Measurements from ENCODE around the gene ZFP92.

The ZFP92 gene

GRCh38 chrX:153370293-153371055 lies 40.8 kb upstream of the ZFP92 start:
- DNase-seq (ENCODE audit: low read depth), result no peak
- TF ChIP-seq CTCF (IDR thresholded peaks at IDR 0.05; ENCODE audit: control insufficient read depth, insufficient read depth, low read depth, low read length, missing control alignments), result no peak
- no peak overlapping the region for H3K4me3 ChIP-seq (ENCODE audit: control insufficient read depth, low read depth, low read length)

DNA sequence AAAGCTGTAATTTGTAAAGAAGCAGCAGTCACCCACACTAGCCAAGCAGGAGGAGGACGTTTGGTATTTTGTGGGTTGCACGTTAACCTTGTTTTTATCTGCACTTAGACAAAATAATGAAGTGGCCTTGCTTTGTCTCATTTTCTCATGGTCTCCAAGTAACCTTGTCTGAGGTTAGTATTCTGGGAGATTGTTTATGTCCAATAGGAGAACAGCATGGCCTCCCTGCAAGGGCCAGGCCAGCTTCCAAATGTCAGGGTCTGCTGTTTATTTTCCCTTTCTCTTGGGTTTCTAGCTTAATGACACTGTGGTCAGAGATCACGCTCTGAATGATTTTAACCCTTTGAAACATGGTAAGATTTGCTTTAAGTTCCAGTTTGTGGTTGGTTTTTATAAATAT lies 40.0 kb upstream of the ZFP92 start:
- no peak for DNase-seq (ENCODE audit: low read depth)
- TF ChIP-seq CTCF (IDR thresholded peaks at IDR 0.05; ENCODE audit: control insufficient read depth, insufficient read depth, low read depth, low read length, missing control alignments), result no peak
- H3K4me3 ChIP-seq (ENCODE audit: control insufficient read depth, low read depth, low read length), result no peak overlapping the region

DNA sequence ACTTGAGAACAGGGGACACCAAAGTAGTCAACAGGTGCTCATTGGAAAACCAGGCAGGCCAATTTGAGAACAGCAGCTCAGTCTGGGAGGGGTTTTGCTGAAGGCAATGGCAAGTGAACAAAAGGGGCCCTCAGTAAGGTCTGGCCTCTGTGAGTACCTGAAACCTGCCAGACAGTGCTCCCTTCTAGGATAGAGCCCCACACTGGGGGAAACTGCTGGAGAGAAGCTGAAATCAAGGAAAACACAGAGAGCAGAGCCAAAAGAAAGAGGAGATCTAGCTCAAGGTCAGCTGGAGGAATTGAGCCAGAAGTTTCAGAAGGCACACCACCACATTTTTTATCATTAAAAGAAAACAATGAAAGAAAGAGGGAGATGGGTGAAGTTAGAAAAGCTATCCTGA lies 38.3 kb upstream of the ZFP92 start:
- DNase-seq (ENCODE audit: low read depth), result no peak
- TF ChIP-seq CTCF (IDR thresholded peaks at IDR 0.05; ENCODE audit: control insufficient read depth, insufficient read depth, low read depth, low read length, missing control alignments), result no peak

GRCh38 chrX:153374426-153374825 lies 36.8 kb upstream of the ZFP92 start:
- DNase-seq (ENCODE audit: low read depth), result no peak

More for the DNA sequence above, 38.3 kb upstream of the ZFP92 start:
- no peak overlapping the region for H3K4me3 ChIP-seq (ENCODE audit: control insufficient read depth, low read depth, low read length)

DNA sequence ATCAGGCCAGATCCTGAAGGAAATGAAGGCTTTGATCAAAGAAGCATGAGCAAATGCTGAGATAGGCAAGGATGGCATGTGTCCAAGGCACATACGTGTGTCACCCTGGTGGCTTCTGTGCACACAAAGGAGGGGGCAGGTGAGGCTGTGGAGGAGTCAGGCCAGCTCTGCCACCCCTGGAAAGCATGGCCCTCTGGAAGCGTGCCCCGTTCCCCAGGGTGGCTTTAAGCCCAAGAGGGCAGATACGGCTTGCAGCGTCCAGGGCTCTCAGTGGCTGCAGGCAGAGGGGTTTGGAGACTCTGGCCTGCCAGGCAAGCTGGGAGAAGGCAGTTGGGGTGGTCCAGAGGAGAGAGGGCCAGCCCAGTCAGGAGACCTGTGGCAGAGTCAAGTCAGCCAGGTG lies 35.7 kb upstream of the ZFP92 start:
- TF ChIP-seq CTCF (IDR thresholded peaks at IDR 0.05; ENCODE audit: control insufficient read depth, insufficient read depth, low read depth, low read length, missing control alignments), result no peak
- no peak for DNase-seq (ENCODE audit: low read depth)
- H3K4me3 ChIP-seq (ENCODE audit: control insufficient read depth, low read depth, low read length), result no peak overlapping the region

More at GRCh38 chrX:153374426-153374825, 36.8 kb upstream of the ZFP92 start:
- TF ChIP-seq CTCF (IDR thresholded peaks at IDR 0.05; ENCODE audit: control insufficient read depth, insufficient read depth, low read depth, low read length, missing control alignments), result no peak
- no peak overlapping the region for H3K4me3 ChIP-seq (ENCODE audit: control insufficient read depth, low read depth, low read length)

DNA sequence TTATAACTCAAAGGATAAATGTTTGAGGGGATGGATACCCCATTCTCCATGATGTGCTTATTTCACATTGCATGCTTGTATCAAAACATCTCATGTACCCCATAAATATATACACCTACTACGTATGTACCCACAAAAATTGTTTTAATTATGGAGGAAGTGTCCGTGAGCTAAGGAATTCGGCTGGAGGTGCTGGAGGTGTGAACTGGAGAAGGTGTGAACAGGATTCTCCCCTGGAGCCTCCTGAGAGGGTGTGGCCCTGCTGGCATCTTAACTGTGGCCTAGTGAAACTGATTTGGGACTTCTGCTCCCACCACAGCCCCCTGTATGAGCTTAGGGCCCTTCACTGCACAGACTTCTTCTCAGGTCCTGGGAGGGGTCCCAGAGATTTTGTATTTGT lies 33.5 kb upstream of the ZFP92 start:
- TF ChIP-seq CTCF (IDR thresholded peaks at IDR 0.05; ENCODE audit: control insufficient read depth, insufficient read depth, low read depth, low read length, missing control alignments), result no peak
- DNase-seq (ENCODE audit: low read depth), result no peak
- H3K4me3 ChIP-seq (ENCODE audit: control insufficient read depth, low read depth, low read length), result no peak overlapping the region
